Kidney epithelial cell (primary cell): ENCODE data around the gene CCDC188. TPM values are rescaled to one million over a fixed set of nuclear protein-coding genes. Genes with fewer than 3 reads are reported as not detected.

ENCODE experiments used
- DNase-seq: peaks from one replicate; pipeline ENCODE4 v3.0.0-alpha.2; 2010; ENCODE audit warnings: low read depth
- H3K27me3 ChIP-seq: 2 replicates; pipeline ENCODE4 v1.6.0; 2011; ENCODE audit warnings: low read length; ENCODE audit not compliant: control insufficient read depth, insufficient read depth
- H3K36me3 ChIP-seq: 2 replicates; pipeline ENCODE4 v1.5.1; 2011; ENCODE audit warnings: low read length; ENCODE audit not compliant: control insufficient read depth, insufficient read depth
- H3K4me3 ChIP-seq: 2 replicates; pipeline ENCODE4 v1.5.1; 2011; ENCODE audit warnings: low read depth, mild to moderate bottlenecking, control low read depth, low read length
- total RNA-seq: library from RNA; depleted of rRNA; stranded (reverse); fragments of >200 nt; gene quantifications from 2 replicates; pipeline ENCODE4 v1.2.3, GENCODE V29; 2015
- TF ChIP-seq, protein P1 (sequence below): IDR thresholded peaks from 2 replicates; pipeline ENCODE4 v1.5.1; 2011; ENCODE audit warnings: mild to moderate bottlenecking, moderate library complexity, low read length, control low read depth, inconsistent platforms; ENCODE audit not compliant: insufficient read depth, poor library complexity, severe bottlenecking

Gene CCDC188
- total RNA-seq, 1 donor from 2014 or later, result 1.8 TPM

DNA sequence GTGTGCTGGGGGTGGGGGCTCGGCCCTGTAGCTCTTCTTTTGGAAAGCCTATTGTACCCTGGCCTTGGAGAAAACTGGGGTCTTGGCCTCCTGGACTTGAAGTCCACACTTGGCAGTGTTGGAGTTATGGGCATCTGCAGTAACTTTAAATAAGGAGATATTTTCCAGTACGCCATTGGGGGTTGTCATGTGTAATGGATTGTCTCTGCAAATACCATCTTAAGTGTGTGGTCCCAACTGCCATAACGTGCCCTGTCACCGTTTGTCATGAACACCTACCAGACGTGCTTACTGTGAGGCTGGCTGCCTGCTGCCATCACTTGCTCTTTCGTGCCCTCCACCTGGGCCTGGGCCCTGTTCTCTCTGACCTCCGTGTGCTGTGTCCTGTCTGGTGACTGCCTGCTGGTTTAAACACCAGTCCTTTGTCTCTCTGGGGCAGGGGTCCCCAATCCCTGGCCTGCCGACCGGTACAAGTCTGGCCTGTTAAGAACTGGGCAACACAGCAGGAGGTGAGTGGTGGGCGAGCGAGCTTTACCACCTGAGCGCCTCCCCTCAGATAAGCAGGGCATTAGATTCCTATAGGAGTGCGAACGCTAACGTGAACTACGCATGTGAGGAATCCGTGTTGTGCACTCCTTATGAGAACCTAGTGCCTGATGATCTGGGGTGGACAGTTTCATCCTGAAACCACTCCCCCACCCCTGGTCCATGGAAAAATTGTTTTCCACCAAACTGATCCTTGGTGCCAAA lies 22.8 kb downstream of the CCDC188 start:
- H3K4me3 ChIP-seq, result no peak overlapping the region
- TF ChIP-seq, protein P1, sequence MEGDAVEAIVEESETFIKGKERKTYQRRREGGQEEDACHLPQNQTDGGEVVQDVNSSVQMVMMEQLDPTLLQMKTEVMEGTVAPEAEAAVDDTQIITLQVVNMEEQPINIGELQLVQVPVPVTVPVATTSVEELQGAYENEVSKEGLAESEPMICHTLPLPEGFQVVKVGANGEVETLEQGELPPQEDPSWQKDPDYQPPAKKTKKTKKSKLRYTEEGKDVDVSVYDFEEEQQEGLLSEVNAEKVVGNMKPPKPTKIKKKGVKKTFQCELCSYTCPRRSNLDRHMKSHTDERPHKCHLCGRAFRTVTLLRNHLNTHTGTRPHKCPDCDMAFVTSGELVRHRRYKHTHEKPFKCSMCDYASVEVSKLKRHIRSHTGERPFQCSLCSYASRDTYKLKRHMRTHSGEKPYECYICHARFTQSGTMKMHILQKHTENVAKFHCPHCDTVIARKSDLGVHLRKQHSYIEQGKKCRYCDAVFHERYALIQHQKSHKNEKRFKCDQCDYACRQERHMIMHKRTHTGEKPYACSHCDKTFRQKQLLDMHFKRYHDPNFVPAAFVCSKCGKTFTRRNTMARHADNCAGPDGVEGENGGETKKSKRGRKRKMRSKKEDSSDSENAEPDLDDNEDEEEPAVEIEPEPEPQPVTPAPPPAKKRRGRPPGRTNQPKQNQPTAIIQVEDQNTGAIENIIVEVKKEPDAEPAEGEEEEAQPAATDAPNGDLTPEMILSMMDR, result no peak
- H3K36me3 ChIP-seq, result peaks cover 3% of the 10 kb centered on the region
- H3K27me3 ChIP-seq, result no peaks in the 10 kb centered on the region
- DNase-seq, result no peak

DNA sequence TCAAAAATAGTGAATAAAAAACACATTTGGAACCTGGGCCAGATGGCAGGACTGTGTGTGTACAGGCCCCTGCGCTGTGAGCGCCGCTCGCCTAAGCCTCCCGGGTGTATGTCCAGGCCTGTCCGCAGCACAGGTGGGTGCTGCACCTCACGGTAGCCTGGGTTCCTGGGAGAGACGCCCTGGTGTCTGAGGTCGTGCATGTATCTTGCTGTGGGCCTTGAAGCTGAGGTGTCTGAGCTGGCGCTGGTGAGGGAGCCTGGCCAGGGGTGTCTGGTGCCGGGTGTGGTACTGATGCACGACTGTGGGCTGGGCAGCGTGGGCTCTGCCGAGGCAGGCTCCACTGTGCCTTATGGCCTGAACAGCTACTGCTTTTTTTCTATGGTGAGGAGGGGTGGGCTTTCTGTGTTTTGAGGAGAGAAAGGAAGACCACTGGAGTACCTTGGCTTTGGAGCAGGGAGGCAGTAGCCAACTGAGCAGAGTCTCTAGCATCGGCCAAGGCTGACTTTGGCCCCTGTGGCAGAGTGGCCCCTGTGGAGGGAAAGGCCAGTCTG lies 23.5 kb downstream of the CCDC188 start:
- Histone ChIP-seq H3K36me3 (peaks cover 3% of the 10 kb centered on the region), H3K27me3 (no peaks in the 10 kb centered on the region), H3K4me3 (no peak overlapping the region)
- TF ChIP-seq, protein P1, result no peak
- no peak for DNase-seq

- TF ChIP-seq, protein P1, result no peak
- DNase-seq, result no peak
- no peaks in the 10 kb centered on the region for H3K27me3 ChIP-seq
- H3K4me3 ChIP-seq, result no peak overlapping the region
- peaks cover 3% of the 10 kb centered on the region for H3K36me3 ChIP-seq
Observed at GRCh38 chr22:20126284-20127029, 24.4 kb downstream of the CCDC188 start.

DNA sequence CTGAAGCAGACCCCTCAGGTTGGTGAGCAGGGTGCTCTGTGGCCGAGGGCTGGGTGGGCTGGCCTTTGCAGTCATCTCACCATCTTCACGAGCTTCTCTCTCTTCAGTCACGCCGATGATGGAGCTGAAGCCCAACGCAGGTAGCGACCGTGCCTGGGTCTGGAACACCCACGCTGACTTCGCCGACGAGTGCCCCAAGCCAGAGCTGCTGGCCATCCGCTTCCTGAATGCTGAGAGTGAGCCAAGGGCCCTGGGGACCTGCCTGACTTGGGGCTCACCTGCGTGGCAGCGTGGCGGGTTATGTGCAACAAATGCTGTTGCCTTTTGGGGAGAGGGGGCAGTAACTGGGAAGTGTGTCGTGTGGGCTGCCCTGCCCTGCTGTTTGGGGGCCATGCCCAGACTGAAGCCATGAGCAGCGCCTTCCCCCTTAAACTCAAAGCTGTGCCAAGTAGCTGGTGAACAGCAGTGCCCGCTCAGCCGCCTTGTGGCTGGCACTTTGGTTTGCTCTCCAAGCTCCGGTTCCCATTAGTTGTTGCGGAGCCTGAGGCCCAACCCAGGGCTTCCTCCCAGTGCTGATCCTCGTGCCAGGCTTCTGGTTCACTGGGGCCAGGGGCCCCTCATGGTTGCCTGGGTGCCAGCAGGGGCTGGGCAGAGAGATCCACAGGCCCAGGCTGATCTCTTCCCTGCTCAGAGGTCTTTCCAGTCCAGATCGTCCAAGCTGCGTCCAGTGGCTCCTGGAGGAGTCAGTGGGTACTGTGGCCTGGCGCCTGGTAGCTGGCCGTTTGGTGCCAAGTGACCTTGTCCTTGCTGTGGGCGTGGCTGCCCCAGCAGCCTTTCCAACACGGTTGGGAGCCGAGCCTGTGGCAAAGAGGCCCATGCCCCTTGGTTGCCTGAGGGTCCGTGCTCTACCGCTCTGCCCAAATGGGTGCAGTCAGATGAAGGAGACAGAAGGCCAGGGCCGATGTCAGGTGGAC lies 25.4 kb downstream of the CCDC188 start:
- Histone ChIP-seq H3K36me3 (peaks cover 3% of the 10 kb centered on the region), H3K27me3 (no peaks in the 10 kb centered on the region), H3K4me3 (no peak overlapping the region)
- TF ChIP-seq, protein P1, result no peak
- no peak for DNase-seq

- peaks cover 4% of the 10 kb centered on the region for H3K36me3 ChIP-seq
- H3K27me3 ChIP-seq, result no peaks in the 10 kb centered on the region
- DNase-seq, result no peak
- H3K4me3 ChIP-seq, result no peak overlapping the region
- TF ChIP-seq, protein P1, result no peak
Observed at GRCh38 chr22:20124083-20124787, 26.6 kb downstream of the CCDC188 start.
